Eye (tissue), 1 donor: Measurements from ENCODE around the gene HTR2C.
"Not testable (repeated sequence)": the region's sequence is repeated elsewhere in the genome, so short reads cannot be mapped to it uniquely, and the experiment has no call there.

ENCODE experiments used
- DNase-seq: peaks from one replicate; pipeline ENCODE4 v3.0.0-alpha.2; 2015

Gene HTR2C

DNA sequence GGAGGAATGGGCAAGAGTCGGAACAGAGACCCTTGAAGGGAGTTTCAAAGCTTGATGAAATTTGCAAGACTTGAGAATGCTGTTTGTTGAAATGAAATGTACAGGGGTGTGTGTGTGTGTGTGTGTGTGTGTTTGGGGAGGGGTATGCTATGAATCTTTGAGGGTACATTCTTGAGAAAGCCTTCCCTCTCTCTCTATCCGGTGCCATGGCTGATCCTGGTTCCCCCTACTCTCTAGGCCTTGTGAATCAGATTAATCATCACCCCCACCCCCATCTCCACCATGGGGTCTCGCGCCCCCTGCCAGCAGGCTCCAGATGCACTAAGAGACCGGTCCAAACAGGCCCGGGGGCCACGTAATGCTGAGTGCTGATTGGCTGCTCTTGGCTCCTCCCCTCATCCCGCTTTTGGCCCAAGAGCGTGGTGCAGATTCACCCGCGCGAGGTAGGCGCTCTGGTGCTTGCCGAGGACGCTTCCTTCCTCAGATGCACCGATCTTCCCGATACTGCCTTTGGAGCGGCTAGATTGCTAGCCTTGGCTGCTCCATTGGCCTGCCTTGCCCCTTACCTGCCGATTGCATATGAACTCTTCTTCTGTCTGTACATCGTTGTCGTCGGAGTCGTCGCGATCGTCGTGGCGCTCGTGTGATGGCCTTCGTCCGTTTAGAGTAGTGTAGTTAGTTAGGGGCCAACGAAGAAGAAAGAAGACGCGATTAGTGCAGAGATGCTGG lies at the start of gene HTR2C:
Gene HTR2C (plus strand): TSS at position 441 of the 729 bp plus-strand sequence. CDS start 142,851 bp downstream, outside the sequence.
- peak; percentile 57 for DNase-seq

DNA sequence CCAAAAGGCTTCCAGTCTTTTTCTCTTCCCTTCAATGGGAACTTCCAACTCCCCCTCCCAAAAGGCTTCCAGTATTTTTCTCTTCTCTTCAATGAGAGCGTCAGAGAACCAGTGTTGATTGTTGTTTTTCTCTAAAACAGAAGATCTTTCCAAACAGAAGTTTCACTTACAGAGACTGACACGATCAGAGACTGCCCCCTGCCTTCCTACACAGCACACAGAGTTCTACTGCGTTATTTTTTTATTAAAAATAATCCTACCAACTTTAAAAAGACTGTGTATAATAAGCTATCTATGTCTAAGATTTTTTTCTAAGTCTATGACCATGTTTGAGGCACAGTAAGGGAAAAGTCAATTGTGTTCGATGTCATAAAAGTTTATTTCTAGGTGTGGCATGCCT lies 3.5 kb upstream of the HTR2C start:
- peak; percentile 11 for DNase-seq

- DNase-seq: peak; percentile 47
Measured at GRCh38 chrX:114581528-114582263, 2.2 kb upstream of the HTR2C start.

DNA sequence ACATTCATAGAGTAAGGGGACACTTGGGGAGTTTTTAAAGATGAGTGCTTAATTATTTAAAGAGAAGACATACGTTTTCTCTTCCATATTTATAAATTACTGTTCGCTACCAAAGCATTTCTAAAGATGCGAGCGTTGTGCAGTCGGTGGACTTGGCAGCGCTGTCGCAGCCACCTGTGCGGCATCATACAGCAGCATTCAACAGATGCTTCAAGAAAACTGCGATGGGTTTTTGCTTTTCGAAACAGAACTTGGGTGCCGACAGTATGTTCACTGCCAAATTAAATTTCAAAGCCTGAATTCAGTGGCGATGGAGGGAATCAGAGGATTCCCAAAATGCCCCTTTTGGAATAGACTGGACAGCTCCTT lies 1.6 kb upstream of the HTR2C start:
- peak; percentile 12 for DNase-seq

- DNase-seq: peak; percentile 17
Measured at GRCh38 chrX:114582698-114583395, 1.0 kb upstream of the HTR2C start.

- peak; percentile 65 for DNase-seq
Measured at GRCh38 chrX:114584375-114584943, 573 bp downstream of the HTR2C start.

DNA sequence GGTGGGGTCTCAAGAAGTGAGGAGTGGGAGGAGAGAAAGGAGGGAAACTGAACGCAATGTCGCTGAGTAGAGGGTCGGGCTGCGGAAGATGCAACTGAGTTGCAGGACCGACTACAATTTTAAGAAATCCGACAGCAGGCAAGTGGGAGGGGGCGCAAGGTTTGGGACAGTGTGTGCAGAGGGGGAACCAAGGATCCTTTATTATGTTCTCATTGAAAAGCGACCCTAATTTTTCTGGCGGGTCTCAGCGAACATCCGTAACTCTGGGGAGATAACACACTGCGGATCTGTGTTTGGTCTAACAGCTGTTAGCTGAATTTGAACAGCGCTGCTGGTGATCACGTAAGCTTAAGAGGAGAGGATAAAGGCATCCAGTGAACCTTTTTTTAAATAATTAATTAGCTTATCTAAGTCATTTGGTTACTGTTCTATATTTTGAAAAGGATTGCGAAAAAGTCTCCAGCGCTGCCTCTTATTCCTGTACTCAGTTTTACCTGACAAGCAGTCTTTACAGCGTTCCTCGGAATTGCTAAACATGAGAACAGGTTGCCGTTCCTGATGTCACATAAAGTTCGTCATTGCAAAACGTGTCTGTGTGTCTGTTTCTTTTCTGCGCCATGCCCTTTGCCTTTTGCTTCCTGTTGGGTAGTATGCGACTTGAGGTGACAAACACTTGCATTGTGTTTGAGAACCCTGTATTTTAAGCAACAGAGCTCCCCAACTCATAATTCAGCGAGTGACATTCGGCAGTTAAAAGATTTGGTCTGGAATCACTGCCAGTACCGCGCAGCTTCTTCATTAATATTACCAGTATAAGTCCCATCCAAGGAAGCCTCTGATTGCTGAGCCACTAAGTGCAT lies 1.3 kb downstream of the HTR2C start:
- peak; percentile 24 for DNase-seq

GRCh38 chrX:114591121-114591520 lies 7.2 kb downstream of the HTR2C start:
- DNase-seq: no peak

DNA sequence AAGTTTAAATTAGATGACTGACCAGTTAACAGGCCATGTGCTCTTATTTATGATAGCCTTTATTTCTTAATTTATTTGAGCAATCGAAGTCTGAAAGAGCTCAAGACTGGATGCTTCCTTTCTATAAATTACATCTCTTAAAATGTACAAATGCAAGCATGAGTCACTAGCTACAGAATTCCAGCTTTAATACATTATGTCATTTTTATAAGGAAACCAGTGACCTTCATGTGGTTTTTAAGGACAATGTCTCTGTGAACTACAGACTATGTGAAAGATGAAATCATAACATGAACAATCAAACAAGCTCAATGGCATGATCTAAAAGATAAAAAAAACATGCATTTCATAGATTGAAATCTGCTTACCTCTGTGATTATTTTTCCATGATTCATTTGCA lies 15.4 kb downstream of the HTR2C start:
- DNase-seq: no peak

DNA sequence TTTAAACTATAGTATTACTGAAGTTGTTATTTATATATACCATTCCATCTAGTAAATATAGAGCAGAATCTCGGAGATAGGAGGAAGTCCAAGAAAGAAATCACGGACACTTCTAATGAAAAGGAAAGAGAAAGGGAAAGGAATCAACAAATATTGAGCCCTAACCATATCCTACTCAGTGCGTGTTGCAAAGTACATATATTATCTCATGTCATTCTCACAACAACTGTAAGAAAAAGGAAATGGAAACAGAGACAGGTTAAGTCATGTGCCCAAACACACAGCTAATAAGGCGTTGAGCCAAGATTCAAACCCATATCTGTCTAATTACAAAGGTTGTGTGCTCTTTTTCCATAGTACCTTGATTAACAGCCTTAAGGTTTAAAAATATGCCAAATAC lies 16.0 kb downstream of the HTR2C start:
- no peak for DNase-seq

DNA sequence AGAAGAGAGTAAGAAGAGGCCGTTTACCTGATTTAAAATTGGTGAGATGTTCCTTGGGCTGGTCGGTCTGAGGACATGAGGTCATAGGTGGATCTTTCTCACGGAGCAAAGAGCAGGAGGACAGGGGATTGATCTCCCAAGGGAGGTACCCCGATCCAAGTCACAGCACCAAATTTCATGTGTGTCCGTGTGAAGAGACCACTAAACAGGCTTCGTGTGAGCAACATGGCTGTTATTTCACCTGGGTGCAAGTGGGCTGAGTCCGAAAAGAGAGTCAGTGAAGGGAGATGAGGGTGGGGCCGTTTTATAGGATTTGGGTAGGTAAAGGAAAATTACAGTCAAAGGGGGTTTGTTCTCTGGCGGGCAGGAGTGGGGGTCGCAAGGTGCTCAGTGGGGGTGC lies 22.7 kb downstream of the HTR2C start:
- not testable (repeated sequence) for DNase-seq

GRCh38 chrX:114611018-114611619 lies 27.2 kb downstream of the HTR2C start:
- DNase-seq: peak; percentile 55

DNA sequence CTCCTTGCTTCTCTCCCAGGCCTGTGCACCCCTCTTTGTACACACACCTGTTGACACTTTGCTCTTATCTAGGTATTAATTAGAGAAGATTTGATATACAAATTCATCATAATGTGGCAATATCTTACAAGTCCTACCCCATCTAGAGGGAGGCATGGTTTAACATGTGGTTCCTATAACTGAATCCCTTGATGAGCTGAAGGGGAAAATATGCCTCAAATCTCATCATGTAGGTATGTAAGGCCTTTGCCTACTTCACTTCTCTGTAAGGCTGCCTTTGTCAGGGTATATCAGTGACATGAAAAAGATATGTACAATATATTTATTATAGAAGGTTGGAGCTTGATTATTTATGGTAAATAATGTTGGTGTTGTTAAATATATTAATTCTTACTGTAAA lies 31.9 kb downstream of the HTR2C start:
- no peak for DNase-seq

DNA sequence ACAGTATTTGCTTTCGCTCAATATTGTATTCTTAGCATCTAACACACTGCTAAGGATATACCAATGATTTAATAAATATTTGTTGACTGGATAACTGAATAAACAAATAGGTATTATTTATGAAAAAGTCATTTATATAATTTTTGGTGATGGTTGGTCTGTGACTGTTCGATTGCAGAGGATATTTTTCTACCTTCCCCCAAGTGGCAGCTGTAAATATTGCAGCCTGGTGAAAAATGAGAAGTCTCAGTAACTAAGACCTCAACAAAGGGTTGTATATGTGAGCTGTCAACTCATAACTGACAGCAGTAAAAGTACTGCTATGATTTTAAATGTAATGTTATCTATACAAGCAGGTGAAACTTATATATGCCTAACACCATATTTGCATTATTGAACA lies 36.0 kb downstream of the HTR2C start:
- peak; percentile 3 for DNase-seq

- no peak for DNase-seq
Measured at GRCh38 chrX:114626323-114626722, 42.4 kb downstream of the HTR2C start.

- DNase-seq: no peak
Measured at GRCh38 chrX:114635986-114636385, 52.1 kb downstream of the HTR2C start.

DNA sequence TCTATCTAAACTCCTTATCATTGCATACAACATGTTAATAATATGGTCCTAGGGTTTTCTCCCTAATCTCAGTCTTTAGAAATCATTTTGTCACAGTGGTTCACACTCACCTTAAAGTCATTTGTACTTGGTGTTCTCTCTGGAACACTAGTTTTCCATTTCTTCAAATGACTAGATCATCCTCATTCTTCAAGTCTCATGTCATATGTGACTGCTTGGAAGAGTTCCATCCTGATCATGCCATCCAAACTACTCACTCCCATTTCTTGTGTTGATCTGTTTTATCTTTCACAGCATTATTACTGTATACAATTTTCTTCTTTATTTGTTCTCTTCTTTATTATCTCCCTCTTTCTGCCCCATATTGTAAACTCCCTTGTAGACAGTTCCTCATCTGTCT lies 66.5 kb downstream of the HTR2C start:
- DNase-seq: no peak

GRCh38 chrX:114675365-114675764 lies 91.5 kb downstream of the HTR2C start:
- DNase-seq: no peak

DNA sequence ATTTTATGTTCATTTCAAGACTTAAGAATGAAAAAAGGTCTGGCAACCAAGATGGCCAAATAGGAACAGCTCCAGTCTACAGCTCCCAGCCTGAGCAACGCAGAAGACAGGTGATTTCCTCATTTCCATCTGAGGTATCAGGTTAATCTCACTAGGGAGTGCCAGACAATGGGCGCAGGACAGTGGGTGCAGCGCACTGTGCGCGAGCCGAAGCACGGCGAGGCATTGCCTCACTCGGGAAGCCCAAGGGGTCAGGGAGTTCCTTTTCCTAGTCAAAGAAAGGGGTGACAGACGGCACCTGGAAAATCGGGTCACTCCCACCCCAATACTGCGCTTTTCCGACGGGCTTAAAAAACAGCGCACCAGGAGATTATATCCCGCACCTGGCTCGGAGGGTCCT lies 116.6 kb downstream of the HTR2C start:
- DNase-seq: not testable (repeated sequence)

DNA sequence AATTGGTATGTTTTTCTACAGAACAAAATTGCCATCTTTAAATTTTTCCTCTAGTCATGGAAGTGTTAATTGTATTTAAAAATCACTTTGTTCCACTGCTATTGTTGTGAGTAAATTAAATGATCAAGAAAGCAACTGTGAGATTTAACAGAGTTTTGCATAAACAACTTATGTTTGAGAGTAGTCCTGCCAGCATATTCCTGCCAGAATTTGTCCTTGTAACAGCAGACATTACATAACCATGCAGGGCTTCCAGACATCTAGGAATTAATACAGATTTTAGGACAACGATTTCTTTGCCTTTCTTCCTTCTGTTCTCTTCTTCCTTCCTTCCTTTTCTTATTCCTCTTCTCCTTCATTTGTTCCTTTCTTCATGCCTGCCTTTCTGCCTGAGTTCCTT lies 125.5 kb downstream of the HTR2C start:
- DNase-seq: no peak

DNA sequence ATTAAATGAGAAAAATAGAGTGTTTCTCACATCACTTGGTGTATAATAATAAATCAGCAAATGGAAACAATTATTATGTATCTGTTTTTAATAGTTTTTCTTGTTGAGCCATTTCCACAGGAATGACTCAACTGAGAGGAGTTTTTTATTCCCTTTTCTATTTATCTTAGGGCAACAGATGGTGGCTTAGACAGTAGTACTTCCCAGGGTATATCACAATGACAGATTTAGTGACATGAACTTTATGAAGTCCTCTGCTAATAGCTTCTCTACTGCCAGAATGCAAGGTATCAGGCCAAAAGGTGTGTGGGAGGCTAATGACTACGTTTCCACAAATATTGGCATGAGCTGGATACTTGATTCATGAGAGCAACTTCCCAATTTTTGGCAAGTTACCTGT lies 126.7 kb downstream of the HTR2C start:
- no peak for DNase-seq

DNA sequence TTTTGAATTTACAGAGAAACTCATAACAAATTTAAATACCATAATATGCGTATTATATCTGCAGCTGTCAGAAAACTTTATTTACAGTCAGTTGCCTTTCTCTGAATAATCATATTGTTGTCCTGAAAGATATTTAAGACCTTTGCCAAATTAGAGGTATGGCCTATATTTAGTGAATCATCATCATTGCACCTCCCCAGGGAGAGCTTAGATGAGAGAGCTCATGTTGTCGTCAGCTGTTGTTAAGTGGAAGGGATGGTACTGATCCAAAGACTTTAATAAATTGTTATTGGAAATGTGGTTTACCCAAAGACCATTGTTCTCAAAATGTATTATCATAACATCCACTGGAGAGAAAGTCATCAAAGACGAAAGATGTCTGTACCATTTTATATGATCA lies 128.6 kb downstream of the HTR2C start:
- no peak for DNase-seq
